Daoy (cell line): ENCODE data around the gene ZNF606. TPM values are rescaled to one million over a fixed set of nuclear protein-coding genes. Genes with fewer than 3 reads are reported as not detected.
"Not testable (repeated sequence)": the region's sequence is repeated elsewhere in the genome, so short reads cannot be mapped to it uniquely, and the experiment has no call there.

Experiments
- DNase-seq: peaks from one replicate; pipeline ENCODE4 v3.0.0-alpha.2; 2015; ENCODE audit warnings: low read depth
- total RNA-seq: library from RNA; depleted of rRNA; stranded (reverse); fragments of >200 nt; shearing (Covaris generic); gene quantifications from 2 replicates; pipeline ENCODE4 v1.2.3, GENCODE V29; 2014

ZNF606 gene
- total RNA-seq, 1 experiment from 2014 or later = 15.7 TPM

GRCh38 chr19:58010507-58010906, 7.9 kb upstream of the ZNF606 start:
- DNase-seq = no peak

- peak; percentile 82 for DNase-seq
Observed at GRCh38 chr19:58009666-58010301, 7.2 kb upstream of the ZNF606 start.

- no peak for DNase-seq
Observed at GRCh38 chr19:58009301-58009665, 6.7 kb upstream of the ZNF606 start.

GRCh38 chr19:58008877-58009276, 6.3 kb upstream of the ZNF606 start:
- not testable (repeated sequence) for DNase-seq

- DNase-seq = no peak
Observed at GRCh38 chr19:58007285-58007684, 4.7 kb upstream of the ZNF606 start.

GRCh38 chr19:58003174-58003828, 681 bp upstream of the ZNF606 start:
- no peak for DNase-seq

GRCh38 chr19:58001895-58002369, 688 bp downstream of the ZNF606 start:
- peak; percentile 21 for DNase-seq

- no peak for DNase-seq
Observed at GRCh38 chr19:58000677-58001076, 1.9 kb downstream of the ZNF606 start.

- DNase-seq = no peak
Observed at GRCh38 chr19:57992841-57993240, 9.8 kb downstream of the ZNF606 start.

- no peak for DNase-seq
Observed at GRCh38 chr19:57978586-57979289, 23.9 kb downstream of the ZNF606 start.

- DNase-seq = no peak
Observed at GRCh38 chr19:57974434-57974833, 28.2 kb downstream of the ZNF606 start, which contains the start of gene C19orf18. Gene C19orf18, minus strand, starts transcription at chr19:57974534. Its CDS starts 102 bp downstream, at chr19:57974432.

GRCh38 chr19:57964761-57965160, 37.9 kb downstream of the ZNF606 start:
- DNase-seq = no peak

- DNase-seq = no peak
Observed at GRCh38 chr19:57961785-57962184, 40.8 kb downstream of the ZNF606 start.

GRCh38 chr19:57954996-57955395, 47.6 kb downstream of the ZNF606 start:
- DNase-seq = no peak

- no peak for DNase-seq
Observed at GRCh38 chr19:57949702-57950101, 52.9 kb downstream of the ZNF606 start.

- no peak for DNase-seq
Observed at GRCh38 chr19:57949296-57949695, 53.3 kb downstream of the ZNF606 start.

GRCh38 chr19:57947419-57948134, 55.0 kb downstream of the ZNF606 start, which contains the start of gene ZNF256:
Gene ZNF256, minus strand, starts transcription at chr19:57947706. Its CDS starts 232 bp downstream, at chr19:57947474.
- DNase-seq = peak; percentile 96

GRCh38 chr19:57947088-57947418, 55.6 kb downstream of the ZNF606 start:
- DNase-seq = peak; percentile 10

GRCh38 chr19:57946316-57946715, 56.3 kb downstream of the ZNF606 start:
- no peak for DNase-seq

GRCh38 chr19:57941593-57941992, 61.0 kb downstream of the ZNF606 start:
- no peak for DNase-seq

- no peak for DNase-seq
Observed at GRCh38 chr19:57935731-57936130, 66.9 kb downstream of the ZNF606 start.
